K562 (cell line): ENCODE measurements around the gene RUSC1. TPM values are rescaled to one million over a fixed set of nuclear protein-coding genes. Genes with fewer than 3 reads are reported as not detected.

ENCODE experiments used
- AFF4 ChIP-seq: sonication (generic); formaldehyde crosslinking; IDR thresholded peaks from 2 replicates; pipeline ENCODE4 v1.8.0; 2023; ENCODE audit warnings: mild to moderate bottlenecking, missing genetic modification reagents
- ARID4B ChIP-seq: sonication (generic); formaldehyde crosslinking; IDR thresholded peaks from 2 replicates; pipeline ENCODE4 v1.8.0; 2022; ENCODE audit warnings: mild to moderate bottlenecking, missing genetic modification reagents
- CBFA2T2 ChIP-seq: fragments of 450-650 bp; conservative IDR thresholded peaks from 2 replicates; pipeline ENCODE4 v1.6.1; 2017; ENCODE audit warnings: mild to moderate bottlenecking
- CHD2 ChIP-seq: IDR thresholded peaks from 2 replicates; pipeline ENCODE4 v1.6.1; 2011; ENCODE audit warnings: low read depth, low read length
- DPF2 ChIP-seq: fragments of 450-650 bp; IDR thresholded peaks from 2 replicates; pipeline ENCODE4 v1.6.1; 2016
- L3MBTL2 ChIP-seq: fragments of 450-650 bp; IDR thresholded peaks from 2 replicates; pipeline ENCODE4 v1.6.1; 2016; ENCODE audit warnings: mild to moderate bottlenecking, moderate library complexity
- MYC ChIP-seq, 2 experiments: fragments of 250-450 bp in 1 of 2; sonication (Bioruptor Pico) in 1 of 2; IDR thresholded peaks; 2 replicates each; pipeline versions ENCODE4 v1.5.1 to v1.6.1; 2012 to 2021; ENCODE audit warnings: low read depth in 2 of 2, borderline replicate concordance in 1 of 2, improper control_type of control experiment in 1 of 2, low read length in 1 of 2, mild to moderate bottlenecking in 1 of 2, moderate library complexity in 1 of 2
- NFYB ChIP-seq: IDR thresholded peaks from 2 replicates; pipeline ENCODE4 v1.6.1; 2011; ENCODE audit warnings: mild to moderate bottlenecking, moderate library complexity; ENCODE audit not compliant: insufficient read length; ENCODE audit errors: extremely low read depth
- PHF8 ChIP-seq: fragments of 200-600 bp; sonication (generic); IDR thresholded peaks from 2 replicates; pipeline ENCODE4 v1.6.1; 2012; ENCODE audit warnings: mixed run types, mild to moderate bottlenecking, inconsistent platforms, low read length, moderate library complexity, borderline replicate concordance
- POLR2AphosphoS5 ChIP-seq: IDR thresholded peaks from 2 replicates; pipeline ENCODE4 v1.6.1; 2011; ENCODE audit warnings: mild to moderate bottlenecking, low read depth, low read length, moderate library complexity; ENCODE audit not compliant: control insufficient read depth, insufficient read depth
- POLR2B ChIP-seq: fragments of 450-650 bp; IDR thresholded peaks from 2 replicates; pipeline ENCODE4 v1.6.1; 2018; ENCODE audit warnings: low read depth; ENCODE audit not compliant: partially characterized antibody
- PRMT5 ChIP-seq: sonication (generic); formaldehyde crosslinking; IDR thresholded peaks from 2 replicates; pipeline ENCODE4 v1.5.0; 2020; ENCODE audit warnings: missing genetic modification reagents
- SMAD1 ChIP-seq: fragments of 150-350 bp; IDR thresholded peaks from 2 replicates; pipeline ENCODE4 v1.6.1; 2014; ENCODE audit warnings: low read length, low read depth; ENCODE audit not compliant: partially characterized antibody
- SREBF1 ChIP-seq: fragments of 150-350 bp; IDR thresholded peaks from 2 replicates; pipeline ENCODE4 v1.6.1; 2014; ENCODE audit warnings: antibody characterized with exemption, low read depth, low read length, borderline replicate concordance
- TAF15 ChIP-seq: fragments of 200-400 bp; formaldehyde crosslinking; IDR thresholded peaks from 2 replicates; pipeline ENCODE4 v1.6.1; 2017; ENCODE audit warnings: mild to moderate bottlenecking, low read depth, low read length, moderate library complexity
- ZNF511 ChIP-seq: sonication (generic); formaldehyde crosslinking; IDR thresholded peaks from 2 replicates; pipeline ENCODE4 v1.8.0; 2022; ENCODE audit warnings: mild to moderate bottlenecking, missing genetic modification reagents
- polyA plus RNA-seq, 8 experiments: library from polyadenylated mRNA; depleted of rRNA in 4 of 8; stranded (reverse) in 5 of 8; unstranded in 3 of 8; fragments of >200 nt; fragmentation: Nextera tagmentation in 2 of 8; fragmentation: Illumina TruSeq in 1 of 8; extraction: Ambion mirVana in 2 of 8; extraction: Trizol in 1 of 8; gene quantifications; 2 replicates each; pipeline versions ENCODE4 v1.2.1 to v1.2.3, GENCODE V29; 2011 to 2014; ENCODE audit warnings: inconsistent platforms in 1 of 8, missing spikeins in 1 of 8
- total RNA-seq, 7 experiments: library from RNA; depleted of rRNA in 6 of 7; stranded (reverse); fragments of >200 nt in 6 of 7; fragmentation: Illumina TruSeq in 2 of 7; extraction: Trizol in 2 of 7; gene quantifications; 2 replicates each; pipeline versions ENCODE4 v1.2.1 to v1.2.3, GENCODE V29; 2011 to 2021; ENCODE audit warnings: low replicate concordance in 1 of 7
- TF ChIP-seq, protein P1 (sequence below): fragments of 450-650 bp; IDR thresholded peaks from 2 replicates; pipeline ENCODE4 v1.6.1; 2016

The RUSC1 gene
- total and polyA plus RNA-seq, 9 of the 15 experiments (the other 6 are each of a cell fraction or from before 2014, with no cell fraction given) = 5.7 to 68.3 (median 33.6) TPM

GRCh38 chr1:155324037-155324716, 3.5 kb downstream of the RUSC1 start (continued):
- 0 out of 2 replicates have a peak, but pooled peaks have one; percentile 11 for TF ChIP-seq SREBF1
- peak; percentile 56 for TF ChIP-seq L3MBTL2
- TF ChIP-seq NFYB = peak; percentile 78
- no peak; the same call in 1 of the 2 replicates for TF ChIP-seq AFF4 (CRISPR knock-in tag)
- TF ChIP-seq ZNF511 (CRISPR knock-in tag) = peak; percentile 46; the same call in 1 of the 2 replicates
- peak; percentile 76 for TF ChIP-seq CBFA2T2
- no peak for TF ChIP-seq TAF15
- TF ChIP-seq PRMT5 = 0 out of 2 replicates have a peak, but pooled peaks have one; percentile 40
- TF ChIP-seq PHF8 = peak; percentile 82; the same call in 1 of the 2 replicates
- peak; percentile 35; the same call in 1 of the 2 replicates for TF ChIP-seq DPF2
- no peak for TF ChIP-seq SMAD1
- TF ChIP-seq POLR2AphosphoS5 = peak; percentile 42; the same call in 1 of the 2 replicates
- TF ChIP-seq CHD2 = peak; percentile 34; the same call in 1 of the 2 replicates
- TF ChIP-seq MYC (IDR thresholded peaks at IDR 0.05; ENCODE audit: low read depth, low read length) = peak; percentile 83
- no peak for TF ChIP-seq MYC (CRISPR knock-in tag; IDR thresholded peaks at IDR 0.05; ENCODE audit: borderline replicate concordance, low read depth)
- TF ChIP-seq POLR2B = peak; percentile 64
- TF ChIP-seq, protein P1, sequence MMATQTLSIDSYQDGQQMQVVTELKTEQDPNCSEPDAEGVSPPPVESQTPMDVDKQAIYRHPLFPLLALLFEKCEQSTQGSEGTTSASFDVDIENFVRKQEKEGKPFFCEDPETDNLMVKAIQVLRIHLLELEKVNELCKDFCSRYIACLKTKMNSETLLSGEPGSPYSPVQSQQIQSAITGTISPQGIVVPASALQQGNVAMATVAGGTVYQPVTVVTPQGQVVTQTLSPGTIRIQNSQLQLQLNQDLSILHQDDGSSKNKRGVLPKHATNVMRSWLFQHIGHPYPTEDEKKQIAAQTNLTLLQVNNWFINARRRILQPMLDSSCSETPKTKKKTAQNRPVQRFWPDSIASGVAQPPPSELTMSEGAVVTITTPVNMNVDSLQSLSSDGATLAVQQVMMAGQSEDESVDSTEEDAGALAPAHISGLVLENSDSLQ = peak; percentile 69
- peak; percentile 60; the same call in 1 of the 2 replicates for TF ChIP-seq ARID4B (CRISPR knock-in tag)
